CD4-positive, CD25-positive, alpha-beta regulatory T cell (primary cell): ENCODE measurements around the gene FIBCD1. TPM values are rescaled to one million over a fixed set of nuclear protein-coding genes. Genes with fewer than 3 reads are reported as not detected.

Experiments
- ATAC-seq, 2 donors: fragments of 150-1000 bp; cut with Tn5 transposase; one replicate each; pipeline ENCODE4 v1.10.0; 2021; ENCODE audit warnings: low read depth in 2 of 2, moderate number of reproducible peaks in 2 of 2, moderate library complexity in 1 of 2
- DNase-seq, 3 donors: peaks; one replicate each; pipeline versions ENCODE4 v3.0.0 to v3.0.0-alpha.2; 2012 to 2022; ENCODE audit warnings: mixed read lengths in 1 of 3
- H3K27ac ChIP-seq: one replicate; pipeline ENCODE4 v1.7.0; 2013; ENCODE audit warnings: mild to moderate bottlenecking, low read length; ENCODE audit not compliant: insufficient read depth, poor library complexity, severe bottlenecking
- H3K27me3 ChIP-seq: one replicate; pipeline ENCODE4 v1.7.0; 2013; ENCODE audit warnings: low read length; ENCODE audit not compliant: control insufficient read depth, insufficient read depth
- H3K36me3 ChIP-seq: one replicate; pipeline ENCODE4 v1.7.0; 2013; ENCODE audit warnings: mild to moderate bottlenecking, low read length, moderate library complexity; ENCODE audit not compliant: control insufficient read depth, insufficient read depth
- H3K4me1 ChIP-seq: 2 replicates; pipeline ENCODE4 v1.7.0; 2013; ENCODE audit warnings: mild to moderate bottlenecking, low read length; ENCODE audit not compliant: insufficient read depth, control insufficient read depth, poor library complexity, severe bottlenecking
- H3K4me3 ChIP-seq: one replicate; pipeline ENCODE4 v1.7.0; 2013; ENCODE audit warnings: low read depth, mild to moderate bottlenecking, low read length, moderate library complexity
- H3K9me3 ChIP-seq, 2 experiments: 1 replicate in 1 of 2; 2 replicates in 1 of 2; pipeline ENCODE4 v1.7.0; 2013; ENCODE audit warnings: low read length in 2 of 2, mild to moderate bottlenecking in 1 of 2, moderate library complexity in 1 of 2; ENCODE audit not compliant: control insufficient read depth in 2 of 2
- H3K27ac Mint-ChIP-seq, 3 donors: one replicate each; pipeline ENCODE4 v1.8.0; 2020 to 2022; ENCODE audit warnings: mild to moderate bottlenecking in 3 of 3, mixed read lengths in 3 of 3, moderate library complexity in 2 of 3
- H3K27me3 Mint-ChIP-seq: one replicate; pipeline ENCODE4 v1.8.0; 2022; ENCODE audit warnings: mild to moderate bottlenecking, mixed read lengths
- H3K36me3 Mint-ChIP-seq: one replicate; pipeline ENCODE4 v1.8.0; 2020; ENCODE audit warnings: mixed read lengths
- H3K4me1 Mint-ChIP-seq, 4 donors: one replicate each; pipeline ENCODE4 v1.8.0; 2020 to 2022; ENCODE audit warnings: mixed read lengths in 4 of 4, mild to moderate bottlenecking in 1 of 4
- H3K4me3 Mint-ChIP-seq, 4 donors: one replicate each; pipeline ENCODE4 v1.8.0; 2020 to 2022; ENCODE audit warnings: mild to moderate bottlenecking in 4 of 4, mixed read lengths in 4 of 4, moderate library complexity in 3 of 4
- H3K9me3 Mint-ChIP-seq, 7 donors: one replicate each; pipeline ENCODE4 v1.8.0; 2020 to 2022; ENCODE audit warnings: mixed read lengths in 7 of 7, mild to moderate bottlenecking in 3 of 7, moderate library complexity in 2 of 7
- polyA plus RNA-seq, 4 donors: library from polyadenylated mRNA; unstranded; fragments of 300-500 nt; fragmentation: Illumina TruSeq; gene quantifications; one replicate each; pipeline ENCODE4 v1.2.3, GENCODE V29; 2021
- total RNA-seq: library from RNA; stranded (reverse); gene quantifications from one replicate; pipeline ENCODE4 v1.2.3, GENCODE V29; 2022

The FIBCD1 gene
- total RNA-seq: not detected
- not detected for polyA plus RNA-seq

- no peak within 1 kb of the TSS for H3K27ac Mint-ChIP-seq
- Histone ChIP-seq H3K9me3 (no peaks in the 10 kb centered on the region), H3K36me3 (no peaks in the 10 kb centered on the region), H3K27ac (no peak within 1 kb of the TSS), H3K4me1 (peaks cover 19% of the 10 kb centered on the region), H3K27me3 (peaks cover 6% of the 10 kb centered on the region), H3K4me3 (no peak within 1 kb of the TSS)
- peaks cover 62% of the 10 kb centered on the region for H3K27me3 Mint-ChIP-seq
- peaks cover 0 to 6% (median 0%) of the 10 kb centered on the region in 7 donors for H3K9me3 Mint-ChIP-seq
- no peaks in the 10 kb centered on the region for H3K36me3 Mint-ChIP-seq
- H3K4me1 Mint-ChIP-seq: peaks cover 0 to 16% (median 7%) of the 10 kb centered on the region in 4 donors
- H3K4me3 Mint-ChIP-seq: no peak within 1 kb of the TSS
- DNase-seq: peak in 1 of 3 donors; percentile 38
- ATAC-seq: no peak
These were observed at the start of gene FIBCD1 for GRCh38 chr9:130938652-130939404. Gene FIBCD1 (minus strand): TSS chr9:130939247. CDS start chr9:130938607, 640 bp downstream.

- H3K4me1 Mint-ChIP-seq: no peaks in the 10 kb centered on the region
- H3K27ac Mint-ChIP-seq: no peak overlapping the region
- peaks cover 0 to 1% (median 0%) of the 10 kb centered on the region in 7 donors for H3K9me3 Mint-ChIP-seq
- Histone ChIP-seq H3K9me3 (no peaks in the 10 kb centered on the region), H3K4me3 (no peak overlapping the region), H3K27me3 (no peaks in the 10 kb centered on the region), H3K4me1 (no peaks in the 10 kb centered on the region), H3K27ac (no peak overlapping the region), H3K36me3 (no peaks in the 10 kb centered on the region)
- H3K4me3 Mint-ChIP-seq: no peak overlapping the region
- H3K36me3 Mint-ChIP-seq: no peaks in the 10 kb centered on the region
- DNase-seq (no peak), ATAC-seq (no peak)
- H3K27me3 Mint-ChIP-seq: peaks cover 10% of the 10 kb centered on the region
These were observed 49.3 kb upstream of the FIBCD1 start for GRCh38 chr9:130988400-130988747.

- Histone ChIP-seq H3K27me3 (no peaks in the 10 kb centered on the region), H3K36me3 (no peaks in the 10 kb centered on the region), H3K4me3 (no peak overlapping the region), H3K27ac (no peak overlapping the region), H3K4me1 (no peaks in the 10 kb centered on the region), H3K9me3 (no peaks in the 10 kb centered on the region)
- Mint-ChIP-seq H3K4me3 (no peak overlapping the region), H3K27me3 (peaks cover 10% of the 10 kb centered on the region), H3K27ac (no peak overlapping the region), H3K36me3 (no peaks in the 10 kb centered on the region), H3K9me3 (peaks cover 0 to 1% (median 0%) of the 10 kb centered on the region in 7 donors), H3K4me1 (no peaks in the 10 kb centered on the region)
- DNase-seq (no peak), ATAC-seq (no peak)
These were observed 48.8 kb upstream of the FIBCD1 start for GRCh38 chr9:130987738-130988399.

- ATAC-seq (no peak), DNase-seq (no peak)
- H3K27me3 Mint-ChIP-seq: peaks cover 5% of the 10 kb centered on the region
- no peak overlapping the region for H3K4me3 Mint-ChIP-seq
- Histone ChIP-seq H3K36me3 (no peaks in the 10 kb centered on the region), H3K9me3 (no peaks in the 10 kb centered on the region), H3K4me1 (no peaks in the 10 kb centered on the region), H3K4me3 (no peak overlapping the region), H3K27me3 (no peaks in the 10 kb centered on the region), H3K27ac (no peak overlapping the region)
- H3K27ac Mint-ChIP-seq: no peak overlapping the region
- no peaks in the 10 kb centered on the region for H3K4me1 Mint-ChIP-seq
- H3K36me3 Mint-ChIP-seq: no peaks in the 10 kb centered on the region
- peaks cover 0 to 1% (median 0%) of the 10 kb centered on the region in 7 donors for H3K9me3 Mint-ChIP-seq
These were observed 48.0 kb upstream of the FIBCD1 start for GRCh38 chr9:130987054-130987453.

- Mint-ChIP-seq H3K4me1 (no peaks in the 10 kb centered on the region), H3K9me3 (peaks cover 0 to 1% (median 0%) of the 10 kb centered on the region in 7 donors), H3K27ac (no peak overlapping the region), H3K27me3 (peaks cover 2% of the 10 kb centered on the region), H3K36me3 (no peaks in the 10 kb centered on the region), H3K4me3 (no peak overlapping the region)
- Histone ChIP-seq H3K36me3 (no peaks in the 10 kb centered on the region), H3K27me3 (no peaks in the 10 kb centered on the region), H3K9me3 (no peaks in the 10 kb centered on the region), H3K27ac (no peak overlapping the region), H3K4me3 (no peak overlapping the region), H3K4me1 (no peaks in the 10 kb centered on the region)
- no peak for ATAC-seq
- DNase-seq: no peak
These were observed 47.4 kb upstream of the FIBCD1 start for GRCh38 chr9:130986356-130986965.

GRCh38 chr9:130985606-130986162 is 46.6 kb upstream of the FIBCD1 start:
- H3K36me3 ChIP-seq: no peaks in the 10 kb centered on the region
- H3K27ac ChIP-seq: no peak overlapping the region
- H3K4me3 Mint-ChIP-seq: no peak overlapping the region
- H3K27me3 ChIP-seq: no peaks in the 10 kb centered on the region
- no peaks in the 10 kb centered on the region for H3K4me1 Mint-ChIP-seq
- no peaks in the 10 kb centered on the region for H3K9me3 ChIP-seq
- no peak overlapping the region for H3K4me3 ChIP-seq
- H3K4me1 ChIP-seq: no peaks in the 10 kb centered on the region
- DNase-seq: no peak
- no peaks in the 10 kb centered on the region for H3K36me3 Mint-ChIP-seq
- H3K9me3 Mint-ChIP-seq: peaks cover 0 to 1% (median 0%) of the 10 kb centered on the region in 7 donors
- ATAC-seq: no peak
- H3K27me3 Mint-ChIP-seq: no peaks in the 10 kb centered on the region
- H3K27ac Mint-ChIP-seq: no peak overlapping the region

- no peaks in the 10 kb centered on the region for H3K27me3 Mint-ChIP-seq
- H3K4me3 Mint-ChIP-seq: no peak overlapping the region
- Histone ChIP-seq H3K36me3 (no peaks in the 10 kb centered on the region), H3K9me3 (no peaks in the 10 kb centered on the region), H3K27ac (no peak overlapping the region), H3K27me3 (no peaks in the 10 kb centered on the region), H3K4me1 (no peaks in the 10 kb centered on the region), H3K4me3 (no peak overlapping the region)
- ATAC-seq (no peak), DNase-seq (no peak)
- H3K27ac Mint-ChIP-seq: no peak overlapping the region
- peaks cover 0 to 1% (median 0%) of the 10 kb centered on the region in 7 donors for H3K9me3 Mint-ChIP-seq
- no peaks in the 10 kb centered on the region for H3K4me1 Mint-ChIP-seq
- no peaks in the 10 kb centered on the region for H3K36me3 Mint-ChIP-seq
These were observed 46.0 kb upstream of the FIBCD1 start for GRCh38 chr9:130985029-130985428.
